DMS153 (cell line): ENCODE data around the gene HLA-DRB1.
"Not testable (repeated sequence)": the region's sequence is repeated elsewhere in the genome, so short reads cannot be mapped to it uniquely, and the experiment has no call there.

Experiments
- DNase-seq: peaks from one replicate; lab custom pipeline; 2025; lab: John Stamatoyannopoulos, UW

HLA-DRB1 gene

DNA sequence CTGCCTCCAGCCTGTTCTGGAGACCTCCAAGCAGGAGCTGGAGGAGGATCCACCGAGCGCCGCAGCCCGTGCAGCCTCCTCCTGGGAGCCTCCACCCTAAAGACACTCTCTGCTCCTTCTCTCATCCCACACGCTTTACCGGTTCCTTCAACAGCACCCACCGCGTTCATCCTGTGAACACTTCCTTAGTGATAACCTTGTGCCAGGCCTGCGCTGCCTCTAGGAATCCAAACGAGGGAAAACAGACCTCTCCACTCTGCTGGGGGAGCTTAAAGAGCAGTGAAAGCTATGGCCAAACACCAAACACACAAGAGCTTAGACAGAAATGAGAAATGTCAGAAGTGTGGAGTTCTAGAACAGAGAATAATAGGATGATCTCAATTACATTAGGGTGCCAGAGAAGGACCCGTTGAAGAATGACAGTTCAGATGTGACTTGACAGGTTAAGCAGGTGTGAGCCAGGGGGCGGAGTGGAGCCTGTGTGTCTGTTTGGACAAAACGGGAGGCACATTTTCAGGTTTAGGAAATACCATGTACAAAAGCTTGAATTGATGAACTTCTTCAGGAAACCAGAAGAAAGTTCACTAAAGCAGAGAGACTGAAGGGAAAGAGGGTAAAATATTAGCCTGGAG lies 31.1 kb downstream of the HLA-DRB1 start:
- no peak for DNase-seq

DNA sequence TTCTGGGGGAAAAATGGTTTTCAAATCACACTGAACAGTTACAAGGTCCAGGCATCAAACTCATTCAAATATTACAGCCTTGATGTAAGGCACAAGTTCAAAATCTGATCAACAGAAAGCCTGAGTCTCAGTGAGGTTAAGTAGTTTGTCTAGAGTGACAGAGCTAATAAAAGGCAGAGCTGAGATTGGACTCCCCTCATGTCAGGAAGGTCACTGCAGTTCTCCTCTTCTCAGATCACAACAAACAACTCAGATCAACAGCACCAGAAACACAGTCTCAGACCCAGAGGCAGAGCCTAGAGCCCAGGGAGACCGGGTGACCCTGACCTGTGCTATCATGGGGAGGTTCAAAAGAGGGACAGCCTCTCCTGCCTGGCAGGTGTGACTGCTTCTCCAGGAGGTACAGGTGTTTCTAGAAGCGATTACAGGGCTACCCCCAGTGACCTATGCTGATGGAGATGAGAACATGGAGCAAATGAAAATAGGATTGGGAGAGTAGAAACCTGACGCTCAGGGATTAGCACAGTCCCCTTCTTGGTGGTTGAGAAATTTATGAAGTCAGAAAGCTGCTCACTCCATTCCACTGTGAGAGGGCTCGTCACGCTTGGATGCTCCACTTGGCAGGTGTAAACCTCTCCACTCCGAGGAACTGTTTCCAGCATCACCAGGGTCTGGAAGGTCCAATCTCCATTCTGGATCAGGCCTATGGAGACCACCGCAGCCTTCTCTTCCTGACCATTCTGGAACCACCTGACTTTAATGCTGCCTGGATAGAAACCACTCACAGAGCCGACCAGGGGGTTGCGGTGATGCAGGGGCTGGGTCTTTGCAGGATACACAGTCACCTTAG lies 35.3 kb downstream of the HLA-DRB1 start:
- DNase-seq: no peak

DNA sequence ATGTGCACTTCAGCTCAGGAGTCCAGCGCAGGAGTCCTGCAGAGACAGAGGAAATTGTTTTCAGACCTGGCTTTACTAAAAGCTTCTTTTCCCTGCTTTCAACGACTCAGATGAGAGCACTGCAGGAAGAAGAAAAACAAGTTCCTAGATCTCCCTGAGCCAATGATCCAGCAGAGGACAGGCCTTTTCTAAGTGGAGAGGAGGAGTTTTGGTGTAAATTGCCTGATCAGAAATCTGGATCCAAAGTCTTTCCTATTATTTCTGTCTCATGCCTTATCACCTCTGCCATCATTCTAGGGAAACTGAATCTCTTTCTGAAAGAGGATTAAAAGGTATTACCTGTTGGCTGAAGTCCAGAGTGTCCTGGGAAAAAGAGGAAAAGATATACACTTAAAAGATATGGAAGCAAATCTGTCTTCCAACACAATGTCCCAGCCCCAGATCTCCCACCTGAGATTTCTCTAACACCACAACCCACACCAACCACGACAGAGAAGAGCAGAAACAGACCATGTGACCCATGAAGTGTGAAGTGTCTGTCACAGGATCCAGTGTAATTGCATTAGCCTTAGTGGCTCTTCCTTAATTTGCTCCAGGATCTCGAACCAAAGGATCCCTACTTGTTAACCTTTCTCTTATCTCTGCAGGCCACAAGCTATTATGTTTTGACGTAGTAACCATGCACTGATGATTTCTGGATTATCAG lies 36.5 kb downstream of the HLA-DRB1 start:
- no peak for DNase-seq

DNA sequence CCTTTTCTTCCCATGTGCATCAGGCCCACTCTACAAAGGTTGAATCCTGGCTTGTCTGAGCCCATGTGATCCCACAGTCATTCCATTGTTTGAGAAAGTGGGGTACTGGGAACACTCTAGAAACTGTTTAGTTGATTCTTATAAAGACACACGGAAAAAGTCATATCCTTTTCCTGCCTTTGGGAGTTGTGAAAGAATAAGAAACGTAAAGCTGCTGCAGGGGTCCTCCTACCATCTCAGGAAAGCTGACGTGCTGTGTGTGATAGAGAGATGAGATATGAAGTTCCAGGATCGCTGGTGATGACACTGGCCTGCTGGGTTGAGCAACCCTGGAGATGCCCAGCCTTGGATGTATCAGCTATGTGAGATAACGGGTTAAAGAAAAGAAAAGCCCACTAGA lies 38.2 kb downstream of the HLA-DRB1 start:
- no peak for DNase-seq

DNA sequence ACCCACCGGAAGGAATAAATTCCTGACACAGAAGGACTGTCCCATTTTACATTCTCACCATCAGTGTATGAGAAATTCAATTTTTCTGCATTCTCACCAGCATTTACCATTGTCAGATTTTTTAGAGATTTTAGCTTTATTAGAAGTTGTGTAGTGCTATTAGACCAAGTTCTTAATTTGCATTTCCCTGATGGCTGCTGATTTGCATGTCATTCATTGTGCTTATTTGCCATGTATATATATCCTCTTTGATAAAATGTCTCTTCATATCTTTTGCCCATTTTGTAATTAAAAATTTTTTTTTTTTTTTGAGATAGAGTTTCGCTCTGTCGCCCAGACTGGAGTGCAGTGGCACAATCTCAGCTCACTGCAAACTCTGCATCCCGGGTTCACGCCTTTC lies 49.8 kb downstream of the HLA-DRB1 start:
- no peak for DNase-seq

DNA sequence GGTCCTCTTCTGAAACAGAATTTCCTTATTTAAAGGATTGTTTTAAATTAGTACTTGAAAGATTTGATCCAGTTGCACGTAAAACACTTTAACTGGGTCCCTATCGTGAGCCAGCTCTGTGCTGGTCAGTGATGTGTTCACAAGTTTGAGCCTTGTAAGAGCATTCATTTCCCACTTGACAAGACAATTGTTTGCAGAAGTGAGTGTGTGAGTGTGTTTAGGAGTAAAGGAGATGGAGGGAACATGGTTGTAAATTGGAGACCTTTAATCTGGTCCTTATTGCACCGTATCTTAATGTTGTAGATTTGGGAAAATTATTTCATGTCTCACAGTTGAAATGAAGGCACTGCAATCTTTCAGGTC lies 59.2 kb downstream of the HLA-DRB1 start:
- not testable (repeated sequence) for DNase-seq

DNA sequence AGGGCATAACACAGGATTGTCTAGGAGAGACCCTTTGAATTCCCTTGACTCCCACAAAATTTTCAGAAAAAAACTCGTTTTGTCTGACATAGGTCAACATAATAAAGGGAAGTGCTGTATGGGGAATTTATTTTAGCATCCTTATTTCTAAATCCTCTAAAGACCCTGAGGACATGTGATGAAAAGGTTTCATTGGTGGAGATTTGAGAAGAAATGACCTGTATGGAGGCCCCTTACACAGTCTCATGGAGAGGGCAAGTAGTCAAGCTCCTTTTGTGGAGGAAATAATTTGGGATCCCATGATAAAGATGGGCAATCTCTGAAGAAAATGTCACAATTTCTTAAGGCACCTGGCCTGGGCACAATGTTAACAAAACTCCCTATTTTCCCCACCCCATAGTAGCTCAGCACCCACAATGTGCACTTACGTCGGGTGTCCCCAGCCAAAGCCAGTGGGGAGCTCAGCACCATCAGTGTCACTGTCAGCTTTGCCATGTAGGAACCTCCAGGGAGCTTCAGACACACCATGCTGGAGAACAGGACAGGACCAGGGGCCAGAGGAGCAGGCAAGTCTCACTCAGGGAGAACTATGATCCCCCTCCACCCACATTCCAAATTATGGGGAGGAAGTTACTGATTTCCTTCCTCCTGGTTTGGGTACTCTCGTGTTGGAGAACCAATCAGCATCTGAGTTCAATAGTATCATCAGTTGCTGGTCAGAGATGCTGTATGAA lies 59.8 kb downstream of the HLA-DRB1 start, which contains the start of gene HLA-DRB5:
TSS of gene HLA-DRB5 (minus strand) at position 591 of the 734 bp plus-strand sequence. CDS start at position 528, 63 bp downstream.
- DNase-seq: no peak
